Measurements from ENCODE around the gene GPR15.

Gene GPR15

GRCh38 chr3:98531622-98532274 lies at the start of gene GPR15:
GPR15 (plus strand) TSS chr3:98531978; CDS start chr3:98532034, 56 bp downstream.
- no peak for DNase-seq

- no peak for DNase-seq
Measured at GRCh38 chr3:98482717-98483482, 48.9 kb upstream of the GPR15 start.

GRCh38 chr3:98483626-98484025 lies 48.2 kb upstream of the GPR15 start:
- no peak for DNase-seq

GRCh38 chr3:98497381-98497780 lies 34.4 kb upstream of the GPR15 start, which contains the start of gene OR5K2:
OR5K2 (plus strand) TSS chr3:98497681; CDS start chr3:98497681, 0 bp downstream.
- DNase-seq = no peak

- no peak for DNase-seq
Measured at GRCh38 chr3:98500019-98500418, 31.8 kb upstream of the GPR15 start.

GRCh38 chr3:98501270-98501669 lies 30.5 kb upstream of the GPR15 start:
- no peak for DNase-seq

- no peak for DNase-seq
Measured at GRCh38 chr3:98501863-98502576, 29.8 kb upstream of the GPR15 start.

GRCh38 chr3:98504539-98504938 lies 27.2 kb upstream of the GPR15 start:
- DNase-seq = no peak

GRCh38 chr3:98508582-98508981 lies 23.2 kb upstream of the GPR15 start:
- DNase-seq = no peak

GRCh38 chr3:98512576-98512975 lies 19.2 kb upstream of the GPR15 start:
- DNase-seq = no peak

GRCh38 chr3:98513091-98513511 lies 18.7 kb upstream of the GPR15 start:
- no peak for DNase-seq

GRCh38 chr3:98513736-98514135 lies 18.0 kb upstream of the GPR15 start:
- DNase-seq = no peak

GRCh38 chr3:98514948-98515347 lies 16.8 kb upstream of the GPR15 start:
- no peak for DNase-seq

- no peak for DNase-seq
Measured at GRCh38 chr3:98518816-98519215, 13.0 kb upstream of the GPR15 start.

- no peak for DNase-seq
Measured at GRCh38 chr3:98519351-98519750, 12.4 kb upstream of the GPR15 start.

- peak; percentile 3 for DNase-seq
Measured at GRCh38 chr3:98521897-98522543, 9.8 kb upstream of the GPR15 start.

GRCh38 chr3:98522544-98523281 lies 9.1 kb upstream of the GPR15 start, which contains the start of gene CLDND1:
CLDND1 (minus strand) TSS chr3:98522902; CDS start chr3:98521424, 1,478 bp downstream.
- DNase-seq = peak; percentile 91

GRCh38 chr3:98525494-98525893 lies 6.3 kb upstream of the GPR15 start:
- no peak for DNase-seq

- DNase-seq = no peak
Measured at GRCh38 chr3:98528474-98529346, 3.1 kb upstream of the GPR15 start.

GRCh38 chr3:98529856-98530459 lies 1.8 kb upstream of the GPR15 start:
- no peak for DNase-seq

GRCh38 chr3:98530676-98531075 lies 1.1 kb upstream of the GPR15 start:
- DNase-seq = no peak
